GM12878 (cell line): ENCODE data around the gene FBXO33. TPM values are rescaled to one million over a fixed set of nuclear protein-coding genes. Genes with fewer than 3 reads are reported as not detected.

Source experiments
- IKZF2 ChIP-seq, 2 experiments: fragments of 450-650 bp; IDR thresholded peaks; 2 replicates each; pipeline ENCODE4 v1.6.1; 2017; ENCODE audit warnings: mild to moderate bottlenecking in 2 of 2, moderate library complexity in 2 of 2
- MTA2 ChIP-seq: fragments of 450-650 bp; IDR thresholded peaks from 2 replicates; pipeline ENCODE4 v1.6.1; 2016; ENCODE audit warnings: low read depth, mild to moderate bottlenecking, moderate library complexity
- POLR2AphosphoS5 ChIP-seq: IDR thresholded peaks from 2 replicates; pipeline ENCODE4 v1.6.1; 2011; ENCODE audit warnings: mild to moderate bottlenecking, low read length, inconsistent platforms
- SIN3A ChIP-seq: IDR thresholded peaks from 2 replicates; pipeline ENCODE4 v1.6.1; 2012; ENCODE audit warnings: low read depth, low read length, improper control_type of control experiment
- SREBF1 ChIP-seq: IDR thresholded peaks from 2 replicates; pipeline ENCODE4 v1.6.1; 2012; ENCODE audit warnings: mild to moderate bottlenecking, low read length
- STAT1 ChIP-seq: fragments of 450-650 bp; conservative IDR thresholded peaks from 2 replicates; pipeline ENCODE4 v1.6.1; 2014; ENCODE audit warnings: antibody characterized with exemption, mild to moderate bottlenecking
- TCF7 ChIP-seq: IDR thresholded peaks from 2 replicates; pipeline ENCODE4 v1.6.1; 2014; ENCODE audit warnings: antibody characterized with exemption, borderline replicate concordance
- YBX1 ChIP-seq: fragments of 450-650 bp; IDR thresholded peaks from 2 replicates; pipeline ENCODE4 v1.6.1; 2016; ENCODE audit warnings: antibody characterized with exemption
- ZSCAN29 ChIP-seq: fragments of 450-650 bp; IDR thresholded peaks from 2 replicates; pipeline ENCODE4 v1.6.1; 2017; ENCODE audit warnings: mild to moderate bottlenecking, moderate library complexity
- polyA plus RNA-seq, 11 experiments: library from polyadenylated mRNA; depleted of rRNA in 4 of 11; unstranded in 6 of 11; stranded (reverse) in 5 of 11; fragments of >200 nt; fragmentation: Nextera tagmentation in 4 of 11; fragmentation: Illumina TruSeq in 1 of 11; extraction: Ambion mirVana in 4 of 11; extraction: Trizol in 1 of 11; gene quantifications; 1 replicate in 1 of 11; 2 replicates in 10 of 11; pipeline versions ENCODE4 v1.2.1 to v1.2.3, GENCODE V29; 2011 to 2016; ENCODE audit warnings: inconsistent platforms in 2 of 11, missing spikeins in 2 of 11, low read depth in 1 of 11
- total RNA-seq, 4 experiments: library from RNA; depleted of rRNA in 3 of 4; stranded (reverse); fragments of >200 nt in 3 of 4; fragmentation: Illumina TruSeq in 1 of 4; extraction: Trizol in 1 of 4; gene quantifications; 2 replicates each; pipeline versions ENCODE4 v1.2.1 to v1.2.3, GENCODE V29; 2013 to 2021
- TF ChIP-seq, protein P1 (sequence below): fragments of 450-650 bp; IDR thresholded peaks from 2 replicates; pipeline ENCODE4 v1.6.1; 2017; ENCODE audit warnings: mild to moderate bottlenecking, low read depth, inconsistent platforms; ENCODE audit not compliant: poor library complexity, severe bottlenecking
- TF ChIP-seq, protein P2 (sequence below): IDR thresholded peaks from 2 replicates; pipeline ENCODE4 v1.6.1; 2012; ENCODE audit warnings: low read depth, low read length, improper control_type of control experiment
- TF ChIP-seq, protein P3 (sequence below): fragments of 150-350 bp; IDR thresholded peaks from 2 replicates; pipeline ENCODE4 v1.6.1; 2014; ENCODE audit warnings: mild to moderate bottlenecking, low read depth, low read length
- TF ChIP-seq, protein P4 (sequence below): fragments of 450-650 bp; IDR thresholded peaks from 2 replicates; pipeline ENCODE4 v1.6.1; 2016; ENCODE audit warnings: mild to moderate bottlenecking

FBXO33 gene
- total and polyA plus RNA-seq, 10 of the 15 experiments (the other 5 are each of a cell fraction or from before 2014, with no cell fraction given), result 4.7 to 56.9 (median 19.6) TPM

DNA sequence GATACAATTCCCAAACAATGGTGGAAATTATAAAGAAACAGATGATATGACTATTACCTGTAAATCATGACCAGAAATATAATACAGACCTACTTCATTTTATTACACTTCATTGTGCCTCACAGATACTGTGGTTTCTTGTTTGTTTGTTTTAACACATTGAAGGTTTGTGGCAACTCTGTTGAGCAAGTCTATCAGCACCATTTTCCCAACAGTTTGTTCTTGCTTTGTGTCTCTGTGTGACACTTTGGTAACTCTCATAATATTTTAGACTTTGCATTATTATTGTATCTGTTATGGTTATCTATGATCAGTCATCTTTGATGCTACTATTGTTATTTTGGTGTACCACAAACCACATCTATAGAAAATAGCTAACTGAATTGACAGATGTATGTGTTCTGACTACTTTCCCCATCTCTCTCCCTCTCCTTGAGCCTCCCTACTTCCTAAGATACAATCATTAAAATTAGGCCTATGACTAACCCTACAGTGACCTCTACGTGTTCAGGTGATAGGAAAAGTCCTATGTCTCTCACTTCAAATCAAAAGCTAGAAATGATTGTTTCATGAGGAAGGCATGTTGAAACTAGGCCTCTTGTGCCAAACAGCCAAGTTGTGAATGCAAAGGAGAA lies 49.1 kb downstream of the FBXO33 start (continued):
- TF ChIP-seq, protein P1, sequence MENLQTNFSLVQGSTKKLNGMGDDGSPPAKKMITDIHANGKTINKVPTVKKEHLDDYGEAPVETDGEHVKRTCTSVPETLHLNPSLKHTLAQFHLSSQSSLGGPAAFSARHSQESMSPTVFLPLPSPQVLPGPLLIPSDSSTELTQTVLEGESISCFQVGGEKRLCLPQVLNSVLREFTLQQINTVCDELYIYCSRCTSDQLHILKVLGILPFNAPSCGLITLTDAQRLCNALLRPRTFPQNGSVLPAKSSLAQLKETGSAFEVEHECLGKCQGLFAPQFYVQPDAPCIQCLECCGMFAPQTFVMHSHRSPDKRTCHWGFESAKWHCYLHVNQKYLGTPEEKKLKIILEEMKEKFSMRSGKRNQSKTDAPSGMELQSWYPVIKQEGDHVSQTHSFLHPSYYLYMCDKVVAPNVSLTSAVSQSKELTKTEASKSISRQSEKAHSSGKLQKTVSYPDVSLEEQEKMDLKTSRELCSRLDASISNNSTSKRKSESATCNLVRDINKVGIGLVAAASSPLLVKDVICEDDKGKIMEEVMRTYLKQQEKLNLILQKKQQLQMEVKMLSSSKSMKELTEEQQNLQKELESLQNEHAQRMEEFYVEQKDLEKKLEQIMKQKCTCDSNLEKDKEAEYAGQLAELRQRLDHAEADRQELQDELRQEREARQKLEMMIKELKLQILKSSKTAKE, result no peak
- TF ChIP-seq SIN3A (no peak), MTA2 (peak; percentile 30; the same call in 1 of the 2 replicates), SREBF1 (no peak), YBX1 (no peak), IKZF2 (IDR thresholded peaks at IDR 0.05) (peak; percentile 31 to 48; a peak in 1 of 4 replicates), TCF7 (peak; percentile 82), POLR2AphosphoS5 (no peak), ZSCAN29 (no peak), STAT1 (no peak)
- TF ChIP-seq, protein P2, sequence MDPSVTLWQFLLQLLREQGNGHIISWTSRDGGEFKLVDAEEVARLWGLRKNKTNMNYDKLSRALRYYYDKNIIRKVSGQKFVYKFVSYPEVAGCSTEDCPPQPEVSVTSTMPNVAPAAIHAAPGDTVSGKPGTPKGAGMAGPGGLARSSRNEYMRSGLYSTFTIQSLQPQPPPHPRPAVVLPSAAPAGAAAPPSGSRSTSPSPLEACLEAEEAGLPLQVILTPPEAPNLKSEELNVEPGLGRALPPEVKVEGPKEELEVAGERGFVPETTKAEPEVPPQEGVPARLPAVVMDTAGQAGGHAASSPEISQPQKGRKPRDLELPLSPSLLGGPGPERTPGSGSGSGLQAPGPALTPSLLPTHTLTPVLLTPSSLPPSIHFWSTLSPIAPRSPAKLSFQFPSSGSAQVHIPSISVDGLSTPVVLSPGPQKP, result no peak
- TF ChIP-seq, protein P3, sequence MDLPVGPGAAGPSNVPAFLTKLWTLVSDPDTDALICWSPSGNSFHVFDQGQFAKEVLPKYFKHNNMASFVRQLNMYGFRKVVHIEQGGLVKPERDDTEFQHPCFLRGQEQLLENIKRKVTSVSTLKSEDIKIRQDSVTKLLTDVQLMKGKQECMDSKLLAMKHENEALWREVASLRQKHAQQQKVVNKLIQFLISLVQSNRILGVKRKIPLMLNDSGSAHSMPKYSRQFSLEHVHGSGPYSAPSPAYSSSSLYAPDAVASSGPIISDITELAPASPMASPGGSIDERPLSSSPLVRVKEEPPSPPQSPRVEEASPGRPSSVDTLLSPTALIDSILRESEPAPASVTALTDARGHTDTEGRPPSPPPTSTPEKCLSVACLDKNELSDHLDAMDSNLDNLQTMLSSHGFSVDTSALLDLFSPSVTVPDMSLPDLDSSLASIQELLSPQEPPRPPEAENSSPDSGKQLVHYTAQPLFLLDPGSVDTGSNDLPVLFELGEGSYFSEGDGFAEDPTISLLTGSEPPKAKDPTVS, result no peak
- TF ChIP-seq, protein P4, sequence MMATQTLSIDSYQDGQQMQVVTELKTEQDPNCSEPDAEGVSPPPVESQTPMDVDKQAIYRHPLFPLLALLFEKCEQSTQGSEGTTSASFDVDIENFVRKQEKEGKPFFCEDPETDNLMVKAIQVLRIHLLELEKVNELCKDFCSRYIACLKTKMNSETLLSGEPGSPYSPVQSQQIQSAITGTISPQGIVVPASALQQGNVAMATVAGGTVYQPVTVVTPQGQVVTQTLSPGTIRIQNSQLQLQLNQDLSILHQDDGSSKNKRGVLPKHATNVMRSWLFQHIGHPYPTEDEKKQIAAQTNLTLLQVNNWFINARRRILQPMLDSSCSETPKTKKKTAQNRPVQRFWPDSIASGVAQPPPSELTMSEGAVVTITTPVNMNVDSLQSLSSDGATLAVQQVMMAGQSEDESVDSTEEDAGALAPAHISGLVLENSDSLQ, result no peak
- TF ChIP-seq, all 136 proteins: peak for 6
